Uterus (tissue), 4 donors: ENCODE results near the gene PLEKHG4B. TPM values are rescaled to one million over a fixed set of nuclear protein-coding genes. Genes with fewer than 3 reads are reported as not detected.
A peak's percentile ranks its signal among the peaks of the same experiment; 100 is the strongest.
"Not testable (repeated sequence)": the region's sequence is repeated elsewhere in the genome, so short reads cannot be mapped to it uniquely, and the experiment has no call there.

Experiments
- DNase-seq, 2 donors: peaks; one replicate each; pipeline ENCODE4 v3.0.0-alpha.2; 2019 to 2020
- H3K27ac ChIP-seq, 2 donors: fragments of 200-600 bp; sonication (generic); 1 replicate in 1 of 2; 2 replicates in 1 of 2; pipeline ENCODE4 v1.5.1; 2016 to 2018
- H3K27me3 ChIP-seq, 2 donors: fragments of 200-600 bp; sonication (generic); one replicate each; pipeline ENCODE4 v1.5.1; 2018 to 2019; ENCODE audit warnings: control low read depth in 1 of 2
- H3K36me3 ChIP-seq, 2 donors: fragments of 200-600 bp; sonication (generic); one replicate each; pipeline ENCODE4 v1.5.1; 2019; ENCODE audit warnings: control low read depth in 1 of 2
- H3K4me1 ChIP-seq, 2 donors: fragments of 200-600 bp; sonication (generic); one replicate each; pipeline ENCODE4 v1.5.1; 2018 to 2019; ENCODE audit warnings: control low read depth in 1 of 2
- H3K4me3 ChIP-seq, 2 donors: fragments of 200-600 bp; sonication (generic); 1 replicate in 1 of 2; 2 replicates in 1 of 2; pipeline ENCODE4 v1.5.1; 2018 to 2019; ENCODE audit warnings: mild to moderate bottlenecking in 1 of 2
- H3K9me3 ChIP-seq, 2 donors: fragments of 200-600 bp; sonication (generic); one replicate each; pipeline ENCODE4 v1.5.1; 2019; ENCODE audit warnings: control low read depth in 1 of 2
- POLR2A ChIP-seq, 2 donors: fragments of 450-650 bp; IDR thresholded peaks; one replicate each; pipeline ENCODE4 v1.6.1; 2016; ENCODE audit warnings: antibody characterized with exemption in 2 of 2, mild to moderate bottlenecking in 1 of 2, moderate library complexity in 1 of 2
- intact Hi-C: fragments of 100-400 bp; cut with DNase I; formaldehyde crosslinking; loops from one replicate; pipeline ENCODE4 v1.15.1; 2023; ENCODE audit warnings: low total_unique reads
- total RNA-seq, 4 donors: library from RNA; depleted of rRNA in 3 of 4; stranded (reverse); fragments of >200 nt in 3 of 4; gene quantifications; one replicate each; pipeline versions ENCODE4 v1.1.0 to v1.2.4, GENCODE V29; 2014 to 2023
- TF ChIP-seq, protein P1 (sequence below), 4 experiments: fragments of 200-600 bp in 2 of 4; fragments of 450-650 bp in 2 of 4; sonication (generic) in 2 of 4; IDR thresholded peaks; one replicate each; pipeline ENCODE4 v1.5.1; 2016 to 2019; ENCODE audit warnings: antibody characterized with exemption in 4 of 4, mild to moderate bottlenecking in 2 of 4, moderate library complexity in 1 of 4
- donor health status: DM: yes; HTN: yes; CAD: no.

PLEKHG4B gene
- total RNA-seq, 4 donors from 2014 or later: under 0.01 to 8.3 (median 0.37) TPM; not detected in 1

DNA sequence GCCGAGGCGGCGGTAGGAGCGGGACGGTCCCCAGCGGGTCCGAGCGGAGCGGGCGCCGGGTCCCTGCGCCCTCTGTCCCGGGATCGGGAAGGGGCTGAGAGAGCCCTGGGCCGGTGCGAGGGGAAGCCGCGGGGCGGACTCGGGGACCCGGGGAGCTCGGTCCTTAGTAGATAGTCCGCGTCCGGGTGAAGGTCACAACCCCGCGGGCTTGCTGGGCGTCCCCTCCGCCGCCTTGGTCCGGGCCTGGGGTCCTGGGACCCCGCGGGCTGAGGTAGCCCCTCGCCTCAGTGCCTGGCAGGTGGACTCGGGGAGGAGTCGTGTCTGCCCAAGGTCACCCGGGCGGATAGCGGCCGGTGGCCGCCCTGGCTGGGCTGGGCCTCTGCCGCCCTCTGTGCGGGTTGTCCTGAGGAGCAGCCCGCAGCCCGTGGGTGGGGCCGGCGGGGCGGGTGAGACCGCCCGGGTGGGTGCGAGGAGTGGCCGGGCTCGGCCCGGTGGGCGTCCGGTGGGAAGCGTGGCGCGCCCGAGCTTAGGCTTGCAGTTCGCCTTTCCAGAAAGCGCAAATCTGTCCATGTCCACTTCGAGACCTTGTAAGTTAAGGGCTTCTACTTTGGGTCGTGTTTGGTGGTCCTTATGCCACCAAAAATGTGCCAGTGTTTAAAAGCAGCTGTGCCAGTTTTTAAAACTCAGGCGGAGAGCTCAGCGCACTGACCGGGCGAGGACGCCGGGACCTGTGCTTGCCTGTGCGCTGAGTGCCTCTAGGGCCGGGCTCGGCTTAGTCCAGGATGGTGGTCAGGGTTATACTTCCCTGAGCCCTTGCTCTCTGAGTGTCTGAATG lies 126.7 kb downstream of the PLEKHG4B start:
- H3K4me1 ChIP-seq: peaks cover 0 to 4% of the 10 kb centered on the region in 2 donors

DNA sequence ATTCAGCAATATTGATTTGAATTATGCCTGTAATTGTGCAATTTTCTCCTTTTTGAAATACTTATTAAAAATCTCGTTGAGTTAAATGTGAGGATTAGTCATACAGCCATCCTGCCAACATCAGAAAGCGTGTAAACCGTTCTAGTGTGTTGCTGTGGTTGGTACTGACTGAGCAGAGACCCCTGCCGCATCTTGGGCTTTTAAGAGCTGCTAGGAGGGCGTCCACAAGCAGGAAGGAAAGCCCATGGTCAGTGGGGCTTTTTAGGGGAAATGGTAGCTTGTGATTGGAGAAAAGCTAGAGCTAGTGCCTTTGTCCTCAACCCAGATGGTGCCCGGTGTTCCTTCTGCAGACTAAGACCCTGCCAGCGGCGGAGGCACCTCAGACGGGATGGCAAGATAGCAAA lies 127.5 kb downstream of the PLEKHG4B start:
- DNase-seq: no peak

More for the DNA sequence above, 126.7 kb downstream of the PLEKHG4B start:
- H3K27ac ChIP-seq: peak overlapping the region; percentile 84 to 89
- H3K4me3 ChIP-seq: peak overlapping the region; percentile 85 to 87
- no peak for TF ChIP-seq POLR2A (IDR thresholded peaks at IDR 0.05)
- TF ChIP-seq, protein P1, sequence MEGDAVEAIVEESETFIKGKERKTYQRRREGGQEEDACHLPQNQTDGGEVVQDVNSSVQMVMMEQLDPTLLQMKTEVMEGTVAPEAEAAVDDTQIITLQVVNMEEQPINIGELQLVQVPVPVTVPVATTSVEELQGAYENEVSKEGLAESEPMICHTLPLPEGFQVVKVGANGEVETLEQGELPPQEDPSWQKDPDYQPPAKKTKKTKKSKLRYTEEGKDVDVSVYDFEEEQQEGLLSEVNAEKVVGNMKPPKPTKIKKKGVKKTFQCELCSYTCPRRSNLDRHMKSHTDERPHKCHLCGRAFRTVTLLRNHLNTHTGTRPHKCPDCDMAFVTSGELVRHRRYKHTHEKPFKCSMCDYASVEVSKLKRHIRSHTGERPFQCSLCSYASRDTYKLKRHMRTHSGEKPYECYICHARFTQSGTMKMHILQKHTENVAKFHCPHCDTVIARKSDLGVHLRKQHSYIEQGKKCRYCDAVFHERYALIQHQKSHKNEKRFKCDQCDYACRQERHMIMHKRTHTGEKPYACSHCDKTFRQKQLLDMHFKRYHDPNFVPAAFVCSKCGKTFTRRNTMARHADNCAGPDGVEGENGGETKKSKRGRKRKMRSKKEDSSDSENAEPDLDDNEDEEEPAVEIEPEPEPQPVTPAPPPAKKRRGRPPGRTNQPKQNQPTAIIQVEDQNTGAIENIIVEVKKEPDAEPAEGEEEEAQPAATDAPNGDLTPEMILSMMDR (IDR thresholded peaks at IDR 0.05): no peak
- H3K36me3 ChIP-seq: no peaks in the 10 kb centered on the region
- intact Hi-C loops: no loop called here
- peak in 1 of 2 donors; percentile 33 for DNase-seq
- no peaks in the 10 kb centered on the region for H3K27me3 ChIP-seq
- H3K9me3 ChIP-seq: no peaks in the 10 kb centered on the region

DNA sequence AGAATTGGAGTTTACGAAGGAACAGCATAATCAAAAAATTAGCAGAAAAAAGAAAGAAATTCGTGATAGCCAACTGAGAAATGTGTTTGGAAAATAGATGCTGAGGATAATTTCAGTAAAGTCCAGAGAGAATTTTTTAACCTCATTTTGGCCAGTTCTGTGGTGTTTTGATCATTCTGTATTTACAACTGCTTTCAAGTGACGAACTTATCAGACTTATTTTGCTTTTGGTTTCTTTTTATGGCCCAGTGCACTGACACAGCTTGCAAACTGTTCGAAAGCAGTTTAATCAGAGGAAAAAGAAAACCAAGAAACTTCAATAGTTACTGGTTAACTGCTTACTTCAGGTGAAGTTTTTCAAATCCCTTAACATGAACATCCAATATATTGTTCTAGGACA lies 128.0 kb downstream of the PLEKHG4B start:
- intact Hi-C loops: no loop called here
- Histone ChIP-seq H3K4me1 (peaks cover 0 to 2% of the 10 kb centered on the region in 2 donors), H3K4me3 (peak overlapping the region; percentile 85 to 87), H3K27ac (peak overlapping the region; percentile 84 to 89), H3K27me3 (no peaks in the 10 kb centered on the region), H3K9me3 (no peaks in the 10 kb centered on the region), H3K36me3 (no peaks in the 10 kb centered on the region)
- no peak for DNase-seq
- TF ChIP-seq POLR2A (IDR thresholded peaks at IDR 0.05): no peak
- TF ChIP-seq, protein P1 (IDR thresholded peaks at IDR 0.05): no peak

More for the DNA sequence above, 127.5 kb downstream of the PLEKHG4B start:
- intact Hi-C loops: no loop called here
- peak overlapping the region; percentile 85 to 87 for H3K4me3 ChIP-seq
- TF ChIP-seq POLR2A (IDR thresholded peaks at IDR 0.05): no peak
- TF ChIP-seq, protein P1 (IDR thresholded peaks at IDR 0.05): no peak
- no peaks in the 10 kb centered on the region for H3K36me3 ChIP-seq
- H3K4me1 ChIP-seq: peaks cover 0 to 4% of the 10 kb centered on the region in 2 donors
- H3K9me3 ChIP-seq: no peaks in the 10 kb centered on the region
- peak overlapping the region; percentile 84 to 89 for H3K27ac ChIP-seq
- H3K27me3 ChIP-seq: no peaks in the 10 kb centered on the region

DNA sequence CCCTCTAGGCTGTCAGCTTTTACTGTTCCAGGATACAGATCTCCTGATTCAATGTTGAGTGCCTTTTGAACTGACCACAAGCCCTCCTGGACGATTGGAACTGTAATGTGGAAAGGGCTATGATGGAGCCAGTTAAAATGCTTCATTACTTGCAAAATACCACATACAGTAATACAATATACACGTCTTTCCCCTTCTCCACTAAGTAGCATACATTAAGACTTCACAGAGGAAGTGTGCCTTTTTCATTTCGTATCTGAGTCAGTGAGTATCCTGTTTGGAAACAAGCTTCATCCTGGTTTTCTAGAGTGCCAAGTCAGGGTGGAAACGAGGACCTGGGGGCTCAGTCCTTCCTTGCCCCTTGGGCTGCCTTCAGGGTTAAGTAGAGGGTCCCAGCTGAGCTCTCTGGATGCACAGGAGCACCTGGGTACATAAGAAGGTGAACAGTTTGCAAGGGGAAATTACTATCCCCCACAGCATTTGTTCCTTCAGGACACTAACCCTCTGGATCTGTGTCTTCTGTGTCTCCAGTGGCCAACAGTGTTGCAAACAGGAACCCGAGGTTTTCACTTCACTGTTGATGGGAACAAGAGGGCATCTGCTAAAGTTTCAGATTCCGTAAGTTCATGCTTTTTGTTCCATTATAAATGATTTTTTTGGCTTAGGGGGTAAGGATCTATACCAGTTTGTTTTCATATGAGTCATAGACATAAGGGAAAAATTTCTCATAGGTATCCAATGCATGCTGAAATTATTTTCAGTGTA lies 131.2 kb downstream of the PLEKHG4B start:
- DNase-seq, H3K4me1 ChIP-seq, H3K9me3 ChIP-seq, H3K4me3 ChIP-seq, H3K27ac ChIP-seq, intact Hi-C loops, H3K27me3 ChIP-seq, H3K36me3 ChIP-seq: not testable (repeated sequence)

DNA sequence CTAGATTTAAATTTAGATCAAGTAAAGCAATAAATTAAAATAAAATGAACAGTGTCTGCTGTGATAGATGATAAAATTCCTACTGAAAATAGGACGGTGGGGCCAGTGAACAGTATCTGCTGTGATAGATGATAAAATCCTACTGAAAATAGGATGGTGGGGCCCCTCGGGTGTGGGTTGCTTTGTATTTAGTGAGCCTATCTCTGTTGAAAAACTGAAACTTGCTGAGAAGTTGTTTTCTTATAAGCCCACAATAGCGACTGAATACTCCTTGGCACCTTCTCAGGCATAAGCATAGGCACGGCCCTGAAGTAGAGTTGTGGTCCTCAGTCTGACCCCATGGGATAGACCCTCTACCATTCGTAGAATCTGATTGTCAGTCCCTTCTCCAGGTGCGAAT lies 131.8 kb downstream of the PLEKHG4B start:
- TF ChIP-seq POLR2A (IDR thresholded peaks at IDR 0.05): no peak
- TF ChIP-seq, protein P1 (IDR thresholded peaks at IDR 0.05): no peak
- H3K9me3 ChIP-seq: no peaks in the 10 kb centered on the region
- no peak overlapping the region for H3K27ac ChIP-seq
- DNase-seq: no peak
- no peak overlapping the region for H3K4me3 ChIP-seq
- intact Hi-C loops: no loop called here
- H3K27me3 ChIP-seq: no peaks in the 10 kb centered on the region
- H3K4me1 ChIP-seq: no peaks in the 10 kb centered on the region
- no peaks in the 10 kb centered on the region for H3K36me3 ChIP-seq
